Heart right ventricle (tissue), 16 donors: ENCODE results near the gene WDR1. TPM values are rescaled to one million over a fixed set of nuclear protein-coding genes. Genes with fewer than 3 reads are reported as not detected.

Experiments used
- ATAC-seq, 8 donors: fragments of 200-7000 bp; cut with Tn5 transposase; one replicate each; pipeline ENCODE4 v1.9.1; 2020; ENCODE audit warnings: mild to moderate bottlenecking in 8 of 8, moderate library complexity in 8 of 8, moderate number of reproducible peaks in 1 of 8
- DNase-seq, 2 donors: peaks; one replicate each; pipeline ENCODE4 v3.0.0-alpha.2; 2020
- H3K27ac ChIP-seq, 10 donors: fragments of 200-600 bp; sonication (generic) in 2 of 10; one replicate each; pipeline versions ENCODE4 v1.5.0 to v1.8.0; 2020 to 2022; ENCODE audit warnings: mild to moderate bottlenecking in 3 of 10
- H3K27me3 ChIP-seq, 7 donors: fragments of 200-600 bp; one replicate each; pipeline ENCODE4 v1.8.0; 2021 to 2022; ENCODE audit warnings: mild to moderate bottlenecking in 2 of 7
- H3K36me3 ChIP-seq, 9 donors: fragments of 200-600 bp; sonication (generic) in 1 of 9; one replicate each; pipeline versions ENCODE4 v1.5.0 to v1.8.0; 2020 to 2022; ENCODE audit warnings: mild to moderate bottlenecking in 2 of 9
- H3K4me1 ChIP-seq, 9 donors: fragments of 200-600 bp; sonication (generic) in 1 of 9; one replicate each; pipeline versions ENCODE4 v1.5.0 to v1.8.0; 2020 to 2022; ENCODE audit warnings: mild to moderate bottlenecking in 4 of 9
- H3K4me3 ChIP-seq, 10 donors: fragments of 200-600 bp; sonication (generic) in 2 of 10; one replicate each; pipeline versions ENCODE4 v1.5.0 to v1.8.0; 2020 to 2022; ENCODE audit warnings: mild to moderate bottlenecking in 7 of 10, moderate library complexity in 2 of 10
- H3K9me3 ChIP-seq, 11 donors: fragments of 200-600 bp in 10 of 11; sonication (generic) in 2 of 11; one replicate each; pipeline versions ENCODE4 v1.5.0 to v1.8.0; 2013 to 2022; ENCODE audit warnings: mild to moderate bottlenecking in 2 of 11, control low read depth in 1 of 11, moderate library complexity in 1 of 11
- WGBS, 2 donors: extraction: QIAGEN DNeasy Blood & Tissue Kit; methylation state at CpG; one replicate each; pipeline ENCODE4 v1.1.7; 2013; ENCODE audit warnings: inconsistent platforms in 1 of 2; 5-methylcytosine and 5-hydroxymethylcytosine counted together
- intact Hi-C, 10 donors: fragments of 100-400 bp; cut with DNase I; formaldehyde crosslinking; loops; one replicate each; pipeline versions ENCODE4 v1.11.1 to v1.14.2; 2022
- polyA plus RNA-seq, 2 donors: library from polyadenylated mRNA; stranded (reverse); fragments of 200-250 nt; gene quantifications; one replicate each; pipeline ENCODE4 v1.2.3, GENCODE V29; 2013
- total RNA-seq, 10 donors: library from RNA; stranded (reverse); fragmentation: NEBNext Ultra II Directional in 3 of 10; extraction: Animal tissue kit (Norgen Biotek cat#: 25700) in 3 of 10; gene quantifications; one replicate each; pipeline versions ENCODE4 v1.2.1 to v1.2.4, GENCODE V29; 2021 to 2023
- TF ChIP-seq, protein P1 (sequence below), 9 donors: fragments of 200-600 bp; sonication (generic) in 2 of 9; IDR thresholded peaks; one replicate each; pipeline versions ENCODE4 v1.5.0 to v1.8.0; 2021 to 2022; ENCODE audit warnings: antibody characterized with exemption in 9 of 9, mild to moderate bottlenecking in 5 of 9, moderate library complexity in 1 of 9
- donor health status: Arrhythmogenic right ventricular cardiomyopathy.
- donor health status: ischemic (EF 13 %, LVEDD 7.1; RV severe dilation, severe dysfunction).
- donor health status: healthy with polysubstance abuse.
- donor health status: DM: no; HTN: yes; CAD: no.
- donor health status: DM: no; HTN: no; CAD: no.
- donor health status: ischemic (EF 25% LVEDD 6.9; RV normal size, moderate dysfunction).
- donor health status: ischemic (EF 25% LVEDD 5.7; RV mildly dilated, moderate dysfunction).
- donor health status: healthy.
- donor health status: DM: yes; HTN: yes; CAD: no.
- donor health status: Ischemic cardiomyopathy.
- donor health status: ischemic (EF 35%, LVEDD 5.7; RV mildly dilated, moderate dysfunction).
- donor health status: nonischemic (EF 11% LVEDD 7.7; RV severe dilation, severe dysfunction).
- donor health status: DM: yes; HTN: yes; CAD: no.
- donor health status: PGD.
- donor health status: ischemic (EF 29% LVEDD 5.4; RV normal size, mild dysfunction).
- donor health status: nonischemic (EF 23%, LVEDD 6.1; RV moderate dilation, normal function).

Gene WDR1
- total and polyA plus RNA-seq, 12 donors, result 51.9 to 302 (median 177) TPM

DNA sequence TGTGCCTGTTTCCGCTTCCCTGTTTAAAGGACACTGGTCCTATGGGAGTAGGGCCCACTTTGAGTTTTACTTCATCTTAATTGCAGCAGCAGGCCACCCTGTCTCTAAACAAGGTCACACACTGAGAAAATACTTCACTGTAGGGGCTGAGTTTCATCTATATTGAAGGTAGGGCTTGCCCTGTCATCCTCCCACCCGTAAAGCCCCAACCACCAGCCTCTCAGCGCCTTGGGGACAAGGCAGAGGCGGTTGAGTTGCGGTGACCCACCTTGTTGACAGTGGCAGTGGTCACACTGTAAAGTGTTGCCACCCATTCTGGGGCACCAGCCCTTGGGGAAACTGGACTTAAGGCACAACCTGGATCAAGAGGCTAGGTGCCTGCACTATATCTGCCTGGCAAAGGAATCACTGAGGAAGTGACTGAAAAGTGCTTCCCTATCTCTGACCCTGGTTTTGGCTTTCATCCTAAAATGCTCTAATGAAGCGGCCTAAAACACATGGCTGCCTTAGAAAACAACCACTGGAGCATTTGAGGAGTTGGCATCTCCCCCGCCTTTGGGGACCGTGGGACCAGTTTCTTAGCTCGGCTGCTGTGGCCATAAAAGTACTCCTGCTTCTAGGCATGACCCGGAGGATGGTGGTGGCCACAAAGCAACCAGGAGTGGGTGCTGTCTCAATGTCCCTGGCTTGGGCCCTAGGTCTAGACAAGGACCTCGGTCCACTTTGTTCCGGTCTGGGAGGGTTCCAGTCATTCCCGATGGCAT, 7.8 kb upstream of the WDR1 start:
- Histone ChIP-seq H3K36me3 (no peaks in the 10 kb centered on the region), H3K27me3 (no peaks in the 10 kb centered on the region), H3K4me1 (peaks cover 0 to 20% (median 14%) of the 10 kb centered on the region in 9 donors), H3K27ac (peak overlapping the region in 6 of 10 donors; percentile 10 to 69 (median 28)), H3K9me3 (no peaks in the 10 kb centered on the region), H3K4me3 (no peak overlapping the region)
- intact Hi-C loops, result no loop called here
- peak in 2 of 8 donors; percentile 17 to 19 for ATAC-seq
- 76 to 79% methylated on average over 13 of the region's 13 CpGs for WGBS, 2 donors
- no peak for DNase-seq
- TF ChIP-seq, protein P1, sequence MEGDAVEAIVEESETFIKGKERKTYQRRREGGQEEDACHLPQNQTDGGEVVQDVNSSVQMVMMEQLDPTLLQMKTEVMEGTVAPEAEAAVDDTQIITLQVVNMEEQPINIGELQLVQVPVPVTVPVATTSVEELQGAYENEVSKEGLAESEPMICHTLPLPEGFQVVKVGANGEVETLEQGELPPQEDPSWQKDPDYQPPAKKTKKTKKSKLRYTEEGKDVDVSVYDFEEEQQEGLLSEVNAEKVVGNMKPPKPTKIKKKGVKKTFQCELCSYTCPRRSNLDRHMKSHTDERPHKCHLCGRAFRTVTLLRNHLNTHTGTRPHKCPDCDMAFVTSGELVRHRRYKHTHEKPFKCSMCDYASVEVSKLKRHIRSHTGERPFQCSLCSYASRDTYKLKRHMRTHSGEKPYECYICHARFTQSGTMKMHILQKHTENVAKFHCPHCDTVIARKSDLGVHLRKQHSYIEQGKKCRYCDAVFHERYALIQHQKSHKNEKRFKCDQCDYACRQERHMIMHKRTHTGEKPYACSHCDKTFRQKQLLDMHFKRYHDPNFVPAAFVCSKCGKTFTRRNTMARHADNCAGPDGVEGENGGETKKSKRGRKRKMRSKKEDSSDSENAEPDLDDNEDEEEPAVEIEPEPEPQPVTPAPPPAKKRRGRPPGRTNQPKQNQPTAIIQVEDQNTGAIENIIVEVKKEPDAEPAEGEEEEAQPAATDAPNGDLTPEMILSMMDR (IDR thresholded peaks at IDR 0.05), result no peak

DNA sequence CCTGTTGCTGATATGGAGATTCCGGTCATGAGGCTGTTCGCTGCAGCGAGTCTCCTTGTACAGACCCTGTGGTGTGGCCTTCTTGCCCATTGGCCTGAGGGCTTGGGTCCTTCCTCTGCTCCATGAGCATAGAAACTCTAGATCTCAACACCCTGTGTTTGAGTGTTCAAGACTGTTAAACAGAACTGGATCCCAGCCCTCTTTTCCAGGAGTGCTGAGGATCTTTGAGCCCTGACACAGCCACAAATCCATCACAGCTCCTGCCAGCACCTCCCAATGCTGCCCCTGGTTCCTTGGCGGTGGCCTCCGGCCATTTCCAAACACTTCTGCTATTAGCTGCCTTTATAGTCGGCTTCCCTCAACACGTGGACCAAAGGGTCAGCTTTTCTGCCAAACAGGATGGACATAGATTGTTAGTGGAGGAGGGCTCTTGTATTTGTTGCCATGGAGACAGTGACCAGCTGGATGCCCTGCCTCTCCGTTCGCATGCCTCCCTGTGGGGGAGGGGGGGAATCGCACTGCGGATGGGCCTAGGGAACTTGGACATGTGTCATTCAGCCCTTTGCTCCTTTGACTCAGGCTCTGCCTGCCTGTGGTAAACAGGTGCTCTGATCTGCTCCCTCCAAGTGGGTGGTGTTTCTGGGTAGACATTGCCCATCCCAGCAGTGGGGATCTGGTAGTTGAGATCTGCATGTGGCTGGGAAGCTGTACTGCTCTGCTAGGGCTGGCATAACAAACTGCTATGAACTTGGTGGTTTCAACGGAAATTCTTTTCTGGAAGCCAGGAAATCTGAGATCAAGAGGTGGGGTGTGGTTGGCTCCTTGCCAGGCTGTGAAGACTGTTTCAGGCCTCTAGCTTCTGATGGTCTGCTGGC, 6.9 kb upstream of the WDR1 start:
- no peaks in the 10 kb centered on the region for H3K9me3 ChIP-seq
- peaks cover 0 to 23% (median 14%) of the 10 kb centered on the region in 9 donors for H3K4me1 ChIP-seq
- no peaks in the 10 kb centered on the region for H3K27me3 ChIP-seq
- H3K4me3 ChIP-seq, result no peak overlapping the region
- peak overlapping the region in 7 of 10 donors; percentile 12 to 73 (median 53) for H3K27ac ChIP-seq
- DNase-seq (no peak), ATAC-seq (peak in 7 of 8 donors; percentile 24 to 75 (median 49))
- TF ChIP-seq, protein P1 (IDR thresholded peaks at IDR 0.05), result no peak
- no peaks in the 10 kb centered on the region for H3K36me3 ChIP-seq
- WGBS, 2 donors, result 59 to 60% methylated on average over 12 of the region's 12 CpGs
- intact Hi-C loops, result no loop called here

DNA sequence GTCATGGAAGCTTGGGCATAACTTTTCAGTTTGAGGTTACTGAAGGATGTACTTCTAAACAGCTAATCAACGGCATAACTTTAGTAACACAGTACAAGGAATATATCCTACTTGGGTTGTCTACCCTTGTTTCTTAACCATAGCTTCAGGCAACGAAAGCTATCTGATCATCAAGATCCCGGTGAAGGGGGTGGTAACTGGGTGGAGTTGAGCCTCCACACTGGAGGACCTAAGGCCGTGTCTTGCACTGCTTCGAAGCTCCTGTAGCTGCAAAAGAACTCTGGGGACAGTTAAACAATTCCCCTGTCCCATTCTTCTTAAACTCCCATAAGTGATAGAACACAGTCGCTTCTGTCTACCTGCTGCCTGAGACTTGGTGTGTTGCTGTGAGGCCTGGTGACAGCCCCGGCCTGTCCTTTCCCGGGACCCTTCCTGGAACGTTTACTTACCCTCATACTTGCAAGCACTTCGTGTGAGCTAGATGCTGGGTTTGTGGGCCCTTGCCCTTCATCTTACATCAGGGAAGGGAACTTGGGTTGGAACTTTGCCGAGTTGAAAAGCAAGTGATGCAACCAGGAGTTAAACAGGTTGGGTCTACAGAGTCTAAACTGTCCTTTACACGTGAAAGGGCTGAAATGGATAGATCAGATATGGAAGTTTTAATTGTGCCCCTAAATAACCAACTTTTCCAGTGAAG, 5.8 kb upstream of the WDR1 start:
- WGBS, 2 donors, result 90 to 97% methylated on average over 12 of the region's 12 CpGs
- DNase-seq (no peak), ATAC-seq (no peak)
- intact Hi-C loops, result no loop called here
- H3K27me3 ChIP-seq, result no peaks in the 10 kb centered on the region
- no peak overlapping the region for H3K27ac ChIP-seq
- H3K4me1 ChIP-seq, result peaks cover 0 to 33% (median 20%) of the 10 kb centered on the region in 9 donors
- no peaks in the 10 kb centered on the region for H3K36me3 ChIP-seq
- no peaks in the 10 kb centered on the region for H3K9me3 ChIP-seq
- H3K4me3 ChIP-seq, result no peak overlapping the region
- TF ChIP-seq, protein P1 (IDR thresholded peaks at IDR 0.05), result no peak
